A549 (cell line): Measurements from ENCODE around the gene DNAAF5. TPM values are rescaled to one million over a fixed set of nuclear protein-coding genes. Genes with fewer than 3 reads are reported as not detected.

Experiments
- ATAC-seq, 2 experiments: fragments of 200-7000 bp in 1 of 2; fragments of >200 bp in 1 of 2; cut with Nextera tagmentation in 1 of 2; cut with Tn5 transposase in 1 of 2; 3 replicates each; pipeline versions ENCODE4 v1.8.0 to v1.9.1; 2018 to 2020; ENCODE audit warnings: mild to moderate bottlenecking in 1 of 2, moderate library complexity in 1 of 2
- CTCF ChIA-PET: fragments of 300-600 bp; sonication (Branson Sonifier 250); formaldehyde crosslinking; extraction: SDS; loops from one replicate; lab custom pipeline; 2021; ENCODE audit warnings: antibody characterized with exemption, inconsistent platforms; lab: Yijun Ruan, JAX
- POLR2A ChIA-PET: fragments of 350-600 bp; formaldehyde crosslinking; extraction: SDS; loops from one replicate; lab custom pipeline; 2021; ENCODE audit warnings: antibody characterized with exemption, inconsistent platforms; lab: Yijun Ruan, JAX
- DNase-seq, 2 experiments: peaks; one replicate each; pipeline versions ENCODE4 v3.0.0 to v3.0.0-alpha.2; 2011 to 2016; ENCODE audit warnings: low read depth in 1 of 2, low spot score in 1 of 2
- FAIRE-seq: peaks from 2 replicates; lab custom pipeline; 2011; peaks lifted over from hg19 to GRCh38; lab: Jason Lieb, UNC
- H3K27ac ChIP-seq, 2 experiments: fragments of >200 bp; sonication (Bioruptor Twin); formaldehyde crosslinking; 3 replicates each; pipeline ENCODE4 v1.5.1; 2016 to 2017
- H3K4me1 ChIP-seq: fragments of >200 bp; sonication (Bioruptor Twin); formaldehyde crosslinking; 3 replicates; pipeline ENCODE4 v1.6.1; 2016
- H3K4me2 ChIP-seq: fragments of >200 bp; sonication (Bioruptor Twin); formaldehyde crosslinking; 3 replicates; pipeline ENCODE4 v1.6.1; 2016
- H3K4me3 ChIP-seq: fragments of >200 bp; sonication (Bioruptor Twin); formaldehyde crosslinking; 3 replicates; pipeline ENCODE4 v1.5.1; 2016
- H3K9me3 ChIP-seq: fragments of >200 bp; sonication (Bioruptor Twin); formaldehyde crosslinking; 3 replicates; pipeline ENCODE4 v1.6.1; 2016
- BHLHE40 ChIP-seq: IDR thresholded peaks from 2 replicates; pipeline ENCODE4 v1.6.1; 2012; ENCODE audit warnings: low read depth, low read length, inconsistent platforms
- CHD2 ChIP-seq: fragments of 150-350 bp; IDR thresholded peaks from 2 replicates; pipeline ENCODE4 v1.6.1; 2014; ENCODE audit warnings: low read length; ENCODE audit not compliant: partially characterized antibody
- EHMT2 ChIP-seq: fragments of 200-600 bp; sonication (generic); IDR thresholded peaks from 2 replicates; pipeline ENCODE4 v1.6.1; 2016; ENCODE audit warnings: antibody characterized with exemption, low read depth, mild to moderate bottlenecking, moderate library complexity
- ELK1 ChIP-seq: fragments of 150-350 bp; IDR thresholded peaks from 2 replicates; pipeline ENCODE4 v1.6.1; 2014; ENCODE audit warnings: low read depth, mild to moderate bottlenecking, low read length
- EP300 ChIP-seq, 2 experiments: fragments of >200 bp; sonication (Bioruptor Twin); formaldehyde crosslinking; IDR thresholded peaks; 2 replicates in 1 of 2; 3 replicates in 1 of 2; pipeline ENCODE4 v1.6.1; 2016 to 2017
- FOSB ChIP-seq: fragments of 250-450 bp; sonication (Bioruptor Pico); IDR thresholded peaks from 2 replicates; pipeline ENCODE4 v1.5.0; 2020; ENCODE audit warnings: mild to moderate bottlenecking, moderate library complexity
- HDAC2 ChIP-seq: fragments of 200-600 bp; sonication (generic); IDR thresholded peaks from 2 replicates; pipeline ENCODE4 v1.6.1; 2016
- HOXB5 ChIP-seq: fragments of 250-450 bp; sonication (Bioruptor Pico); IDR thresholded peaks from 2 replicates; pipeline ENCODE4 v1.5.0; 2020; ENCODE audit warnings: mild to moderate bottlenecking, moderate library complexity
- JUNB ChIP-seq: fragments of >200 bp; sonication (Bioruptor Twin); formaldehyde crosslinking; IDR thresholded peaks from 2 replicates; pipeline ENCODE4 v1.6.1; 2016
- KDM5A ChIP-seq: fragments of 200-600 bp; sonication (generic); IDR thresholded peaks from 2 replicates; pipeline ENCODE4 v1.6.1; 2016; ENCODE audit warnings: antibody characterized with exemption, mild to moderate bottlenecking
- MAFK ChIP-seq: fragments of 450-650 bp; IDR thresholded peaks from 2 replicates; pipeline ENCODE4 v1.6.1; 2014; ENCODE audit not compliant: partially characterized antibody
- MAZ ChIP-seq: fragments of 150-350 bp; IDR thresholded peaks from 2 replicates; pipeline ENCODE4 v1.6.1; 2014; ENCODE audit warnings: antibody characterized with exemption, low read depth, low read length, borderline replicate concordance
- NR3C1 ChIP-seq: fragments of >200 bp; sonication (Bioruptor Twin); formaldehyde crosslinking; IDR thresholded peaks from 3 replicates; pipeline ENCODE4 v1.6.1; 2017
- POLR2A ChIP-seq: IDR thresholded peaks from 2 replicates; pipeline ENCODE4 v1.6.1; 2012; ENCODE audit warnings: mild to moderate bottlenecking, low read length
- RARB ChIP-seq: fragments of 250-450 bp; sonication (Bioruptor Pico); IDR thresholded peaks from 2 replicates; pipeline ENCODE4 v1.8.0; 2021; ENCODE audit warnings: mild to moderate bottlenecking, moderate library complexity
- RFX5 ChIP-seq: fragments of 450-650 bp; IDR thresholded peaks from 2 replicates; pipeline ENCODE4 v1.7.1; 2014; ENCODE audit warnings: antibody characterized with exemption, mild to moderate bottlenecking, moderate library complexity
- WGBS: methylation state at CpG from one replicate; pipeline ENCODE4 v1.1.6; 2017; ENCODE audit errors: missing lambda C conversion rate; 5-methylcytosine and 5-hydroxymethylcytosine counted together
- polyA plus RNA-seq, 4 experiments: library from polyadenylated mRNA; depleted of rRNA in 3 of 4; stranded (reverse); fragments of >200 nt; fragmentation: RNase III in 1 of 4; extraction: RNeasy Plus Mini Kit Qiagen cat#74134 plus additional on column Dnase treatment in 1 of 4; gene quantifications; 2 replicates in 3 of 4; 3 replicates in 1 of 4; pipeline ENCODE4 v1.2.3, GENCODE V29; 2011 to 2017
- TF ChIP-seq, protein P1 (sequence below): fragments of 250-450 bp; sonication (Bioruptor Pico); IDR thresholded peaks from 2 replicates; pipeline ENCODE4 v1.5.0; 2020; ENCODE audit warnings: low read depth, mild to moderate bottlenecking, moderate library complexity
- TF ChIP-seq, protein P2 (sequence below): fragments of >200 bp; sonication (Bioruptor Twin); formaldehyde crosslinking; IDR thresholded peaks from 3 replicates; pipeline ENCODE4 v1.5.1; 2016

DNAAF5 gene
- polyA plus RNA-seq, 2 of the 4 experiments (the other 2 are of a cell fraction) = 27.8 to 34.7 TPM

DNA sequence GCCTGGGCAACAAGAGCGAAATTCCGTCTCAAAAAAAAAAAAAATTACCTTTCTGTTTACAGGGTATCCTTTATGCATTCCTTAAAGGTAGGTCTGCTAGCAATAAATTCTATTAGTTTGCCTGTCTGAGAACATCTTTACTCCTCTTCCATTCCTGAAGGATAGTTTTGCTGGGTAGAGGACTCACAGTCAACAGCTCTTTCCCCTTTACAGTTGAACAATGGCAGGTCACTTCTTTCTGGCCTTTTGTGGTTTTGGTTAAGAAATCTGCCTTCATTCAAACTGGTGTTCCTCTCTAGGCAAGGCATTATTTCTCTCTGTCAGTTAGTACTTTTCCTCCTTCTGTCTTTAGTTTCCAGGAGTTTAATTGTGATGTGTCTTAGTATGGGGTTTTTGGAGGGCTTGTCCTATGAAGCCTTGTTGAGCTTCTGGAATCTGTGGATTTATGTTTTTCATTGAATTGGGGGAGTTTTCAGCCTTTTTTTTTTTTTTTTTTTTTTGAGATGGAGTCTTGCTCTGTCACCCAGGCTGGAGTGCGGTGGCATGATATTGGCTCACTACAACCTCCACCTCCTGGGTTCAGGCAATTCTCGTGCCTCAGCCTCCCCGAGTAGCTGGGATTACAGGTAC is 4.8 kb upstream of the DNAAF5 start (continued):
- TF ChIP-seq KDM5A (no peak), HOXB5 (CRISPR knock-in tag) (no peak), MAFK (no peak), EHMT2 (no peak)
- TF ChIP-seq, protein P1, sequence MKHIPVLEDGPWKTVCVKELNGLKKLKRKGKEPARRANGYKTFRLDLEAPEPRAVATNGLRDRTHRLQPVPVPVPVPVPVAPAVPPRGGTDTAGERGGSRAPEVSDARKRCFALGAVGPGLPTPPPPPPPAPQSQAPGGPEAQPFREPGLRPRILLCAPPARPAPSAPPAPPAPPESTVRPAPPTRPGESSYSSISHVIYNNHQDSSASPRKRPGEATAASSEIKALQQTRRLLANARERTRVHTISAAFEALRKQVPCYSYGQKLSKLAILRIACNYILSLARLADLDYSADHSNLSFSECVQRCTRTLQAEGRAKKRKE (CRISPR knock-in tag) = no peak

DNA sequence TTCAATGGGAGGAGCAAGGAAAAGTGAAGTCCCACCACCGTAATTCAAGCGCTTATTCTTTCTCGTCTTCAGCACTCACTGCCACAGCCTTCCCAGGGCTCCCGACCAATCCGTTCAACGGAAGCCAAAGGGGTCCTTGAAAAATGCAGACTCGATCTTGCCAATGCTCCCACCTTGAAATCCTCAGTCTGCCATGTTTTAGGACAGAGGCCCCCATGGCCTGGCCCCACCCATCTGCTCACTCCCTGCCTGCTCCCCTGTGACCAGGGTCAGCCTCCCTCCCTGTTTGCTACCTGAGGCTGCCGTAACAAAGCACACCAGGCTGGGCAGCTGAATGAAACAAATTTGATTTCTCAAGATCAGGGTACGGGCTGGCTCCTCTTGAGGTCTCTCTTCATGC is 3.0 kb upstream of the DNAAF5 start:
- 93% methylated on average over 9 of the region's 9 CpGs for WGBS
- CTCF ChIA-PET = interaction anchor here (0.6 kb wide), 1 partner anchor 28 kb away, joined by 3 read pairs; no protein-coding TSS in a partner anchor
- peaks cover 57% of the 10 kb centered on the region for H3K9me3 ChIP-seq
- no peak overlapping the region for H3K4me3 ChIP-seq
- POLR2A ChIA-PET = no interaction called here
- DNase-seq (no peak), ATAC-seq (no peak), FAIRE-seq (no peak)
- H3K4me1 ChIP-seq = peaks cover 8% of the 10 kb centered on the region; the same call in 2 of the 3 replicates
- H3K27ac ChIP-seq = no peak overlapping the region
- no peak for TF ChIP-seq JUNB
- no peak for TF ChIP-seq HDAC2
- no peak for TF ChIP-seq BHLHE40
- TF ChIP-seq FOSB (CRISPR knock-in tag) = no peak
- no peak overlapping the region for H3K4me2 ChIP-seq

DNA sequence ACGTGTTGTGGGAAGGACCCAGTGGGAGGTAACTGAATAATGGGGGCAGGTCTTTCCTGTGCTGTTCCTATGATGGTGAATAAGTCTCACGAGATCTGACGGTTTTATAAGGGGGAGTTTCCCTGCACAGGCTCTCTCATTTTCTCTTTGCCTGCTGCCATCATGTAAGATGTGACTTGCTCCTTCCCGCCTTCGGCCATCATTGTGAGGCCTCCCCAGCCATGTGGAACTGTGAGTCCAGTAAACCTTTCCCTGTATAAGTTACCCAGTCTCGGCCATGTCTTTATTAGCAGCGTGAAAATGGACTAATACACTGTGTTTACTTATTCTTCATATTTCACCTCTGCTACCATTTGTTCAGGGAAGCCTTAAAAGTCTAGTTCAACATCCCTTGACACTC is 2.2 kb upstream of the DNAAF5 start:
- no peak overlapping the region for H3K27ac ChIP-seq
- ATAC-seq = no peak
- 95% methylated on average over 7 of the region's 7 CpGs for WGBS
- no peak overlapping the region for H3K4me3 ChIP-seq
- H3K4me1 ChIP-seq = peaks cover 8% of the 10 kb centered on the region; the same call in 2 of the 3 replicates
- POLR2A ChIA-PET = no interaction called here
- no peak for DNase-seq
- TF ChIP-seq, protein P2, sequence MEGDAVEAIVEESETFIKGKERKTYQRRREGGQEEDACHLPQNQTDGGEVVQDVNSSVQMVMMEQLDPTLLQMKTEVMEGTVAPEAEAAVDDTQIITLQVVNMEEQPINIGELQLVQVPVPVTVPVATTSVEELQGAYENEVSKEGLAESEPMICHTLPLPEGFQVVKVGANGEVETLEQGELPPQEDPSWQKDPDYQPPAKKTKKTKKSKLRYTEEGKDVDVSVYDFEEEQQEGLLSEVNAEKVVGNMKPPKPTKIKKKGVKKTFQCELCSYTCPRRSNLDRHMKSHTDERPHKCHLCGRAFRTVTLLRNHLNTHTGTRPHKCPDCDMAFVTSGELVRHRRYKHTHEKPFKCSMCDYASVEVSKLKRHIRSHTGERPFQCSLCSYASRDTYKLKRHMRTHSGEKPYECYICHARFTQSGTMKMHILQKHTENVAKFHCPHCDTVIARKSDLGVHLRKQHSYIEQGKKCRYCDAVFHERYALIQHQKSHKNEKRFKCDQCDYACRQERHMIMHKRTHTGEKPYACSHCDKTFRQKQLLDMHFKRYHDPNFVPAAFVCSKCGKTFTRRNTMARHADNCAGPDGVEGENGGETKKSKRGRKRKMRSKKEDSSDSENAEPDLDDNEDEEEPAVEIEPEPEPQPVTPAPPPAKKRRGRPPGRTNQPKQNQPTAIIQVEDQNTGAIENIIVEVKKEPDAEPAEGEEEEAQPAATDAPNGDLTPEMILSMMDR = no peak
- no peak for TF ChIP-seq RFX5
- no peak for TF ChIP-seq EP300 (IDR thresholded peaks at IDR 0.05)
- TF ChIP-seq JUNB = no peak
- TF ChIP-seq ELK1 = no peak
- peaks cover 57% of the 10 kb centered on the region for H3K9me3 ChIP-seq
- no peak for FAIRE-seq
- no peak overlapping the region for H3K4me2 ChIP-seq
- CTCF ChIA-PET = interaction anchor here (1.1 kb wide), 1 partner anchor 11 kb away, joined by 3 read pairs; no protein-coding TSS in a partner anchor

DNA sequence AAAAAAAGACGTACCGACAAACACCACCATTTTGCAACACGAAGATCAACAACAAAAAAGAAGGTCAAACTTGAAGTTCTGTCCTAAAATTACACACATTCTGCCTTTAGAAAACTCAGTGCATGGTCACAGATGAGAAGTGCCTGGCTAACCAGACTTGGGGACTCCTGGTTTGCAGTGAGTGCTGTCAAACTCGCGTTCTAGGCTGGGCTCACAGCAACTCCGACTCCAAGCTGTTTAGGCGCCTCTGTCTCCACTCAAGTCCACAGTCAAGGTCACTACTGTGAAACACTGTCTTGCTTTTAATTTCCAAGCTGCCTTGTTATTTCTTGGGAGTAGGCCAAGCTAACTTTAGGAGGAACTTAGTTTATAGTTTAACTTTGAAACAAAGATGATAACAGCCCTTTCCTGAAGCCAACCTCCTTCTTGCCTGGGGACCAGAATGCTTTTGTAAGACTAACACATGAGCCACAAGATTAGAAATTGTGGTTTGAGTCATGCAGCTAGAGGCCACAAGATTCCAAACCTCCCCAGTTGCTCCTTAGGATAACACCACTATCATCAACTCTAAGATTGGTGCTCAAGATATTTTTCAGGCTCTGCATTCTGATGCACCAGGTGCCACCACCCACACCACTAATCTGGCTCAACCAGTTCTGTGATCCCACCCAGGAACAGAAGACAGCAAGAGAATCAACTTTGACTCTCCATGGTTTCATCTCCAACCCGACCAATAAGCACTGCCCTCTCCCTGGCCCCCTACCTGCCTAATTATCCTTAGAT is 1.1 kb upstream of the DNAAF5 start:
- WGBS = 92% methylated on average over 8 of the region's 8 CpGs
- H3K4me2 ChIP-seq = peak overlapping the region; percentile 84
- ChIA-PET CTCF (interaction anchor here (1.1 kb wide), 1 partner anchor 10 kb away, joined by 3 read pairs; no protein-coding TSS in a partner anchor), POLR2A (no interaction called here)
- ATAC-seq (no peak), DNase-seq (no peak), FAIRE-seq (no peak)
- TF ChIP-seq RARB (CRISPR knock-in tag) (no peak), MAZ (no peak), NR3C1 (no peak), POLR2A (no peak), CHD2 (no peak), HDAC2 (no peak)
- peaks cover 8% of the 10 kb centered on the region; the same call in 2 of the 3 replicates for H3K4me1 ChIP-seq
- H3K4me3 ChIP-seq = peak overlapping the region; percentile 85
- H3K27ac ChIP-seq = peak overlapping the region; percentile 91 to 98; a peak in 5 of 6 replicates
- H3K9me3 ChIP-seq = peaks cover 52% of the 10 kb centered on the region
